ENCODE measurements around the gene DNAH12. TPM values are rescaled to one million over a fixed set of nuclear protein-coding genes. Genes with fewer than 3 reads are reported as not detected.

DNAH12 gene
- total RNA-seq, 1 experiment from 2014 or later, result not detected

- no peak overlapping the region for H3K4me3 Mint-ChIP-seq
- H3K27ac Mint-ChIP-seq, result no peak overlapping the region
- no peaks in the 10 kb centered on the region for H3K27me3 Mint-ChIP-seq (ENCODE audit: low read depth)
- peaks cover 74% of the 10 kb centered on the region for H3K36me3 Mint-ChIP-seq
- ChIA-PET POLR2A (no interaction called here), CTCF (no interaction called here)
- TF ChIP-seq GABPB1 (CRISPR knock-in tag; IDR thresholded peaks at IDR 0.05) (no peak), FOXP1 (CRISPR knock-in tag; IDR thresholded peaks at IDR 0.05; ENCODE audit: borderline replicate concordance) (no peak), ZNF232 (CRISPR knock-in tag; IDR thresholded peaks at IDR 0.05) (no peak), USF2 (CRISPR knock-in tag; IDR thresholded peaks at IDR 0.05) (no peak), AR (CRISPR knock-in tag; IDR thresholded peaks at IDR 0.05) (no peak), ZBTB21 (CRISPR knock-in tag; IDR thresholded peaks at IDR 0.05; ENCODE audit: borderline replicate concordance) (no peak), NR3C1 (CRISPR knock-in tag; conservative IDR thresholded peaks at IDR 0.05; ENCODE audit: low read depth) (no peak), ESRRA (CRISPR knock-in tag; IDR thresholded peaks at IDR 0.05; ENCODE audit: borderline replicate concordance) (no peak), IRF2 (CRISPR knock-in tag; IDR thresholded peaks at IDR 0.05; ENCODE audit: borderline replicate concordance, low read depth) (no peak), CREB1 (CRISPR knock-in tag; IDR thresholded peaks at IDR 0.05) (no peak)
- no peak for DNase-seq (ENCODE audit: low spot score)
- H3K4me1 Mint-ChIP-seq, result no peaks in the 10 kb centered on the region
- H3K9me3 Mint-ChIP-seq, result peaks cover 21% of the 10 kb centered on the region
- no peak for ATAC-seq
Measured at GRCh38 chr3:57261929-57262328, 282.2 kb downstream of the DNAH12 start.

- Mint-ChIP-seq H3K4me3 (no peak overlapping the region), H3K9me3 (peaks cover 21% of the 10 kb centered on the region), H3K4me1 (no peaks in the 10 kb centered on the region), H3K27ac (no peak overlapping the region), H3K36me3 (peaks cover 73% of the 10 kb centered on the region), H3K27me3 (ENCODE audit: low read depth) (no peaks in the 10 kb centered on the region)
- TF ChIP-seq AR (CRISPR knock-in tag; IDR thresholded peaks at IDR 0.05), result no peak
- TF ChIP-seq HMGA2 (CRISPR knock-in tag; IDR thresholded peaks at IDR 0.05), result no peak
- TF ChIP-seq IRF1 (CRISPR knock-in tag; IDR thresholded peaks at IDR 0.05), result no peak
- ATAC-seq (no peak), DNase-seq (ENCODE audit: low spot score) (no peak)
- ChIA-PET CTCF (no interaction called here), POLR2A (no interaction called here)
Measured at GRCh38 chr3:57261119-57261518, 283.0 kb downstream of the DNAH12 start.

GRCh38 chr3:57257678-57258077 lies 286.5 kb downstream of the DNAH12 start:
- POLR2A ChIA-PET, result no interaction called here
- CTCF ChIA-PET, result no interaction called here
- H3K4me3 Mint-ChIP-seq, result no peak overlapping the region
- ATAC-seq (no peak), DNase-seq (ENCODE audit: low spot score) (no peak)
- H3K36me3 Mint-ChIP-seq, result peaks cover 42% of the 10 kb centered on the region
- no peaks in the 10 kb centered on the region for H3K27me3 Mint-ChIP-seq (ENCODE audit: low read depth)
- peaks cover 7% of the 10 kb centered on the region for H3K9me3 Mint-ChIP-seq
- H3K4me1 Mint-ChIP-seq, result no peaks in the 10 kb centered on the region
- TF ChIP-seq ZNF232 (CRISPR knock-in tag; IDR thresholded peaks at IDR 0.05) (no peak), NFATC4 (CRISPR knock-in tag; IDR thresholded peaks at IDR 0.05) (no peak)
- H3K27ac Mint-ChIP-seq, result no peak overlapping the region
